Psoas muscle (tissue), 8 donors: ENCODE results near the gene CNTNAP2. TPM values are rescaled to one million over a fixed set of nuclear protein-coding genes. Genes with fewer than 3 reads are reported as not detected.

Source experiments
- ATAC-seq, 4 donors: fragments of 200-7000 bp; cut with Tn5 transposase; one replicate each; pipeline ENCODE4 v1.9.1; 2020; ENCODE audit warnings: moderate library complexity in 3 of 4, mild to moderate bottlenecking in 2 of 4
- DNase-seq, 2 donors: peaks; one replicate each; pipeline ENCODE4 v3.0.0-alpha.2; 2020
- H3K27ac ChIP-seq: fragments of 200-600 bp; one replicate; pipeline ENCODE4 v1.8.0; 2022
- H3K27me3 ChIP-seq, 3 donors: fragments of 200-600 bp in 1 of 3; one replicate each; pipeline versions ENCODE4 v1.6.1 to v1.8.0; 2013 to 2022; ENCODE audit warnings: low read length in 2 of 3, mild to moderate bottlenecking in 2 of 3, moderate library complexity in 1 of 3; ENCODE audit not compliant: insufficient read depth in 3 of 3
- H3K36me3 ChIP-seq, 2 donors: fragments of 200-600 bp in 1 of 2; one replicate each; pipeline versions ENCODE4 v1.6.1 to v1.8.0; 2013 to 2022; ENCODE audit warnings: low read depth in 1 of 2, mild to moderate bottlenecking in 1 of 2, moderate library complexity in 1 of 2; ENCODE audit not compliant: insufficient read depth in 1 of 2
- H3K4me1 ChIP-seq: fragments of 200-600 bp; one replicate; pipeline ENCODE4 v1.8.0; 2022
- H3K4me3 ChIP-seq: fragments of 200-600 bp; one replicate; pipeline ENCODE4 v1.8.0; 2022; ENCODE audit warnings: mild to moderate bottlenecking
- H3K9me3 ChIP-seq: fragments of 200-600 bp; one replicate; pipeline ENCODE4 v1.8.0; 2022
- WGBS, 3 donors: extraction: QIAGEN DNeasy Blood & Tissue Kit; methylation state at CpG; one replicate each; pipeline versions ENCODE4 v1.1.6 to v1.1.7; 2013; 5-methylcytosine and 5-hydroxymethylcytosine counted together
- intact Hi-C, 2 donors: fragments of 100-400 bp; cut with DNase I; formaldehyde crosslinking; loops; one replicate each; pipeline versions ENCODE4 v1.11.0 to v1.14.2; 2022
- polyA plus RNA-seq, 3 donors: library from polyadenylated mRNA; stranded (reverse); fragments of 200-250 nt; gene quantifications; one replicate each; pipeline ENCODE4 v1.2.3, GENCODE V29; 2013
- total RNA-seq, 4 donors: library from RNA; stranded (reverse); fragmentation: NEBNext Ultra II Directional in 2 of 4; extraction: Animal tissue kit (Norgen Biotek cat#: 25700) in 2 of 4; gene quantifications; one replicate each; pipeline versions ENCODE4 v1.2.1 to v1.2.4, GENCODE V29; 2021 to 2023
- TF ChIP-seq, protein P1 (sequence below): fragments of 200-600 bp; IDR thresholded peaks from one replicate; pipeline ENCODE4 v1.8.0; 2022; ENCODE audit warnings: antibody characterized with exemption
- donor health status: healthy with polysubstance abuse.
- donor health status: DM: no; HTN: no; CAD: no; lungs with moderate emphysema.
- donor health status: Bipolar disorder and iron deficiency.
- donor health status: healthy.
- donor health status: DM: yes; HTN: yes; CAD: no.
- donor health status: DM: no; HTN: no; CAD: no.
- donor health status: DM: no; HTN: no; CAD: no.
- donor health status: DM: yes; HTN: yes; CAD: no.

Gene CNTNAP2
- total and polyA plus RNA-seq, 7 donors: 0.01 to 0.13 TPM; not detected in 5

DNA sequence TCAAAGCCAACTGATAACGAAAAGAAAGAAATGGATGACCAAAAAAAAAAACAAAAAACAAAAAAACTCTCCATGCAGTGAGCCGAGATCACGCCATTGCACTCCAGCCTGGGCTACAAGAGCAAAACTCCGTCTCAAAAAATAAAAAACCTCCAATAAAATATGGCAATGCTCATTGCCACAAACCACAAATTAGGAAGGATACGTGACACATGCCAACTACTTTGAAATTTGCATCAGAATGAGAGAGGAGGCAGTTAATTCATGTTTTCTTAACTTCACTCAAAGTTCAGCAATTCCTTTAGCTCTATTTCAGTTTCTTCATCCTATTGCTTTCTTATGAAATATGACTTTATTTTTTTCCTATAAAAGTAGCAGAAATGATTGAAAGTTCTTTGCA is 2075.9 kb downstream of the CNTNAP2 start:
- DNase-seq (no peak), ATAC-seq (no peak)
- no peaks in the 10 kb centered on the region for H3K36me3 ChIP-seq
- TF ChIP-seq, protein P1, sequence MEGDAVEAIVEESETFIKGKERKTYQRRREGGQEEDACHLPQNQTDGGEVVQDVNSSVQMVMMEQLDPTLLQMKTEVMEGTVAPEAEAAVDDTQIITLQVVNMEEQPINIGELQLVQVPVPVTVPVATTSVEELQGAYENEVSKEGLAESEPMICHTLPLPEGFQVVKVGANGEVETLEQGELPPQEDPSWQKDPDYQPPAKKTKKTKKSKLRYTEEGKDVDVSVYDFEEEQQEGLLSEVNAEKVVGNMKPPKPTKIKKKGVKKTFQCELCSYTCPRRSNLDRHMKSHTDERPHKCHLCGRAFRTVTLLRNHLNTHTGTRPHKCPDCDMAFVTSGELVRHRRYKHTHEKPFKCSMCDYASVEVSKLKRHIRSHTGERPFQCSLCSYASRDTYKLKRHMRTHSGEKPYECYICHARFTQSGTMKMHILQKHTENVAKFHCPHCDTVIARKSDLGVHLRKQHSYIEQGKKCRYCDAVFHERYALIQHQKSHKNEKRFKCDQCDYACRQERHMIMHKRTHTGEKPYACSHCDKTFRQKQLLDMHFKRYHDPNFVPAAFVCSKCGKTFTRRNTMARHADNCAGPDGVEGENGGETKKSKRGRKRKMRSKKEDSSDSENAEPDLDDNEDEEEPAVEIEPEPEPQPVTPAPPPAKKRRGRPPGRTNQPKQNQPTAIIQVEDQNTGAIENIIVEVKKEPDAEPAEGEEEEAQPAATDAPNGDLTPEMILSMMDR: no peak
- intact Hi-C loops: no loop called here
- whole genome bisulfite sequencing, 3 donors: 80 to 82% (median 81%) methylated on average over 5 of the region's 5 CpGs
- H3K27me3 ChIP-seq: no peaks in the 10 kb centered on the region
- H3K4me1 ChIP-seq: no peaks in the 10 kb centered on the region
- H3K4me3 ChIP-seq: no peak overlapping the region
- no peaks in the 10 kb centered on the region for H3K9me3 ChIP-seq
- no peak overlapping the region for H3K27ac ChIP-seq

DNA sequence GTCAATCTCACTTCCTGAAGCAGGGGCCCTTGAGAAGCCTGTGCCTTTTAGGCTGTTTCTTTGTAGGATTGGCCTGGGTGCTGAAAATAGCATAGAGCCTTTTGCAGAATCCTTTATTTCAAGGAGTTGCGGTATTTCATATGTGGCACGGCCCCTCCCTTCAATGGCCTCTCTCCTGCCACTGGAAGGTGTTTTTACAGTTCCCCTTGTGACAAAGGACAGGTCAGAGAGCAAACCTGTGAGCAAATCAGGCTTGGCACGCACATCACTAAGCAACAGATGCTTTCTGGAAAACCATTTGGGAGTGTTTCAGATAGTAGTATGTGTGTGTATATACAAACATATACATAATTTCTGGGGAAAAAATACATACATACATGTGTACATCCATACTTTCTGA is 2085.4 kb downstream of the CNTNAP2 start:
- Histone ChIP-seq H3K27ac (no peak overlapping the region), H3K27me3 (no peaks in the 10 kb centered on the region), H3K4me3 (no peak overlapping the region), H3K9me3 (no peaks in the 10 kb centered on the region), H3K4me1 (no peaks in the 10 kb centered on the region), H3K36me3 (no peaks in the 10 kb centered on the region)
- intact Hi-C loops: no loop called here
- WGBS, 3 donors: 53 to 60% (median 59%) methylated on average over 3 of the region's 3 CpGs
- ATAC-seq: no peak
- DNase-seq: no peak
- TF ChIP-seq, protein P1: no peak

DNA sequence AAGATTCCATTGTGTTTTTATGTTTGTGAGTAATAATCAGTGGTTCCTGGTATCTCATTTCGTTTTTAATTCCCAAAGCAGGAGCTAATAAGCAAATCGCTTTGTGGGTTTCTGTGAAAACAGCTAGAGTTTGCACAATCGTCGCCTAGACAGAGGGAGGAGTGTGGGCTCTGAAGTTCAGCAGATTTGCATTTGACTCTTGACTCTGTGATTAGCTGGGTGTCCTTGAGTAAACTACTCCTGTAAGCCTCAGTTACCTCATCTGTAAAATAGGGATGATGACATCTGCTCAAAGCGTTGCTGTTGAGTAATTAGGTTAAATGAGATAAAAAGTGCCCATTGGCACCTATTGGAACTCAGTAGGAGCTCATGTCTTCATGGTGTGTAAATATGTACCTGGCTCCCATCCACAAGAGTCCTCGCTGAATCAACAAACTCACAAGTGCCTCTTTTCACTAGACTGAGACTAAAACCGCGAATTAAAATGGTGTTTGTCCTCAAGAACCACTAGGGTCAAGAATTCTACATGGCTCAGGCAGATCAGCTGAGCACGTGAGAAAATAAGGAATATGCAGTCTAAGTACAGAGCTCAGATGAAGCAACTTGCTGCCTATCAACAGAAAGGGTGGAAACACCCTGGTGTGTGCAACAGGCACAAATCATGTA is 2088.2 kb downstream of the CNTNAP2 start:
- Histone ChIP-seq H3K36me3 (no peaks in the 10 kb centered on the region), H3K4me3 (no peak overlapping the region), H3K27me3 (no peaks in the 10 kb centered on the region), H3K27ac (no peak overlapping the region), H3K4me1 (no peaks in the 10 kb centered on the region), H3K9me3 (no peaks in the 10 kb centered on the region)
- TF ChIP-seq, protein P1: no peak
- 76 to 79% (median 79%) methylated on average over 9 of the region's 9 CpGs for WGBS, 3 donors
- ATAC-seq: no peak
- intact Hi-C loops: no loop called here
- no peak for DNase-seq

DNA sequence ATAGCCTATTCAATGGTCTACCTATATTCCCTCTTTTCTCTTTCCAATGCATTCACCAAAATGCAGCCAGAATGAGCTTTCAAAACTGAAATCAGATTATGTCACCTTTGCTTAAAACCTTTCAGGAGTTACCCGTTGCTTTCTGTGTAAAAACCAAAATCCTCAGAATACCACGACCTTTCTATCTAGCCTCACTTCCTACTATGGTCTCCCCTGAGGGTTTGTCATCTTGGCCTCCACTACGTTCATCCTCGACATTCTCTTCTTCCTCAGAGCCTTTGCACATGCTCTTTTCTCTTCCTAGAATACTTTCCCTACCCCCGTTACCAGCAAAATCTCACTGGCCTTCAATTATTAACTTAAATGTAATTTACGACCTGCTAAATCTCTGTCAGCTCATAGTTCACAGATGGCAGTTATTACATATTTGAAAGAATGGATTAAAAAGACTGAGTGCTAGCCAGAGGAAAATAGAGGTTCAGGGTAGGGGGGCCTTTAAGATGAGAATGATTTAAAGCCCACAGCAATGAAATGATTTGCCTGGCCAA is 2093.1 kb downstream of the CNTNAP2 start:
- no peak overlapping the region for H3K4me3 ChIP-seq
- no peak for DNase-seq
- no peaks in the 10 kb centered on the region for H3K36me3 ChIP-seq
- no peaks in the 10 kb centered on the region for H3K4me1 ChIP-seq
- no peak for ATAC-seq
- TF ChIP-seq, protein P1: no peak
- 69 to 73% (median 72%) methylated on average over 6 of the region's 6 CpGs for WGBS, 3 donors
- H3K27me3 ChIP-seq: no peaks in the 10 kb centered on the region
- H3K27ac ChIP-seq: no peak overlapping the region
- intact Hi-C loops: no loop called here
- H3K9me3 ChIP-seq: no peaks in the 10 kb centered on the region
